Left hindlimb (tissue), 1 donor: ENCODE data around the gene USP32.
"Not testable (repeated sequence)": the region's sequence is repeated elsewhere in the genome, so short reads cannot be mapped to it uniquely, and the experiment has no call there.

Source experiments
- DNase-seq: peaks from one replicate; pipeline ENCODE4 v3.0.0-alpha.2; 2018

Gene USP32

GRCh38 chr17:60224064-60224463, 167.9 kb downstream of the USP32 start:
- no peak for DNase-seq

GRCh38 chr17:60223456-60223855, 168.5 kb downstream of the USP32 start:
- DNase-seq, result no peak

DNA sequence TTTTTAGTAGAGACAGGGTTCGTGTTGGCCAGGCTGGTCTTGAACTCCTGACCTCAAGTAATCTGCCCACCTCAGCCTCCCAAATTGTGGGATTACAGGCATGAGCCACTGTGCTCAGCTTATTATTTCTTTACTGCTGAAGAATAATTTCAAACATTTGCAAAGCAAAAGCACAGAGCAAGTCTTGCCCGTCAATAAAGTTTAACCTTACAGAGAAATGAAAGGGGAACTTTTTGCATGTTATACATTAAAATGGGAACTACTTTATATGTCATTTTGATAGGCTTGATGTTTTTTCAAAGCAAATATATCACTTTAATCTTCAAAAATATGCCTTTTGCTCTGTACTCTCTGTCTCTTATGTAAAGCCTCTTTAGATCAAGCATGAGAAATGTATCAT, 173.2 kb downstream of the USP32 start:
- not testable (repeated sequence) for DNase-seq

GRCh38 chr17:60215895-60216294, 176.0 kb downstream of the USP32 start:
- not testable (repeated sequence) for DNase-seq

DNA sequence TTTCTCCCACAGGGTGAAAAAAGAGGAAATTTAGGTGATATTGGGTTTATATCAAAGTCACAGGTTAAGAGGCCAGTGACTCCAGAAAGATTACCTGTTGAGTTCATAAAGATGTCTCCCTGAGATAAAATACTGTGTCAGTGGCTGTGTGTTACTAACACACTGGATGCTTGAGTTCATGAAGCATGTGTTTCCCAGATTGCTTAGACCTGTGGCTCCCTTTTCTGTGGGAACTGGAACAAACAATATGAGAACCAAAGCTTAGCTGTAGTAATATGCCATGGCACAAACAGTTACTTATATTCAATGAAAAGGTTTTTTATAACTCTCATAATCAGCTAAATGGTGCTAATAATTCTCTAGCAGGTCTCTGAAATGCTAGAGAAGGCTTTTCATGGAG, 180.7 kb downstream of the USP32 start:
- DNase-seq, result not testable (repeated sequence)

DNA sequence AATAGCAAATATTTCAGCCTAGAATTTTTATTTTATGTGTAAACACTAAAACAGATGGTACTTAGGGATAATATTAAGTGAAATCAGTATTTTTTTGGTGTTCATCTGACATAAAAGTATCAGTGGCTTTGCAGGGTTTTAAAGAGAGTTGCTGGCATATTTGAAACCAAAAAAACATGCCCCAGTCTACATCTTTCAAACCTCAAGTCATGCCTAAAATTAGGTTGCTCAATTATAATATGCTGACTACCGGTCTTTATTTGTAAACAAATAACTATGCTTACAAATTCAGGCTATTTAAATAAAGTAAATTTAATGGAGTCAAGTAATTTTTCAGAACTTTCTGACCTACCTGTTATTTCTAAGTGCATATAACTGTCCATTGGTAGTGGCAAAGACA, 183.6 kb downstream of the USP32 start:
- not testable (repeated sequence) for DNase-seq

DNA sequence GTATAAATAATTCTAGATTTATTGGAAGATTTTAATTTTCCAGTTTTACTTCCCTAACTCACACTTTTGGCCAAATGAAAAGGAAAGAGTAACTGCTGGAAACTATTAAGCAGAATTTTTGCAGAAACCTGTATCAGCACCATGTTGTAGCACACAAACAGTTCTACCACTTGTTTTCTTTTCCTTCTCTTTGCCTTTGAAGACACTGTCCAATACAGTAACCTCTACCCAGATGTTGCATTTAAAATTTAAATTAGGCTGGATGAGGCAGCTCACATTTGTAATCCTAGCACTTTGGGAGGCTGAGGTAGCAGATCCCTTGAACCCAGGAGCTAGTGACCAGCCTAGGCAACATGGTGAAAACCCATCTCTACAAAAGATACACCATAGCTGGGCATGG, 186.2 kb downstream of the USP32 start:
- not testable (repeated sequence) for DNase-seq

DNA sequence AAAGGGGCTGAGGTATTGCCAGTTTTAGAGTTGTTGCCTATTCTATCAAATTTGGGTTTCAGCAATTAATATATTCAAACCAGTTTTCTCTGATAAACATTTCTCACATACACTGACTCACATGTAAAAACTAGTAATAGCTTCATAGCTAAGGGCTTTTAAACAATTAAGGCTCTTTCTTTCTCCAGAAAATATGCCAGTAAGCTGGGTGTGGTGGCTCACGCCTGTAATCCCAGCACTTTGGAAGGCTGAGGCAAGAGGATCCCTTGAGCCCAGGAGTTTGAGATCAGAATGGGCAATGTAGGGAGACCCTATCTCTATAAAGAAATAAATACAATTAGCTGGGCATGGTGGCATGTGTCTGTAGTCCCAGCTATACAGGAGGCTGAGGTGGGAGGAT, 193.3 kb downstream of the USP32 start:
- not testable (repeated sequence) for DNase-seq

GRCh38 chr17:60194141-60194540, 197.8 kb downstream of the USP32 start:
- DNase-seq, result not testable (repeated sequence)

- DNase-seq, result no peak
Measured at GRCh38 chr17:60193482-60193881, 198.5 kb downstream of the USP32 start.

DNA sequence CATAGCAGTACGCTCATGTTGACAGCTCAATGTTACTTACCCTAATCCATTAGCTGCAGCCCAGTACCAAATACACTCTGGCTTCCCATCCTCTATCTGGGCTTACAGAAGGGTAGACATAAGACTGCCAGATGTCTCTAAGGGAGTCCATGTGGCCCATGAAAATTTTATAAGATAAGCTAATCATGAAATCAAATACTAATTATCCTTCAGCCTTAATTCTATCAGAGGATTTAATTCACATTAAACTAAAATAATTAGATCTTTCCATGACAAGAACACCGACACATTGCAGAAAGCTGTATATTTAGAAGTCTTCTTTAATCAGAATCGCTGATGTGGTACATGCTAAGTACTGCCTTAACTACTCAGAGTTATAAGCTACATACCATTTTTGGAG, 198.9 kb downstream of the USP32 start:
- not testable (repeated sequence) for DNase-seq

DNA sequence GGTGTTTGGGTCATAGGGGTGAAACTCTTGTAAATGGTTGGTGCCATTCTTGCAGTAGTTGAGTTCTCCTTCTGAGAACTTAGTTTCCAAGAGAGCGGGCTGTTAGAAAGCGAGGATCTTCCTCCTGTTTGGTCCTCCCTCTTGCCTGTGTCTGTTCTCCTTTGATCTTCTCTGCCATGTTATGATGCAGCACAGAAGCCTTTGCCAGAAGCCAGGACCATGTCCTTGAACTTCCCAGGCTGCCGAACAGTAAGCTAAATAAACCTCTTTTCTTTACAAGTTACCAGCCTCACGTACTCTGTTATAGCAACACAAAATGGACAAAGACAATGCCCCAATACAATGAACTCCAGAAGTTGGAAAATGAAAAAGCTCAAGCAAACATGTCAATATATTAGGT, 201.9 kb downstream of the USP32 start:
- not testable (repeated sequence) for DNase-seq

GRCh38 chr17:60188759-60189158, 203.2 kb downstream of the USP32 start:
- no peak for DNase-seq

- not testable (repeated sequence) for DNase-seq
Measured at GRCh38 chr17:60186846-60187745, 204.8 kb downstream of the USP32 start.

DNA sequence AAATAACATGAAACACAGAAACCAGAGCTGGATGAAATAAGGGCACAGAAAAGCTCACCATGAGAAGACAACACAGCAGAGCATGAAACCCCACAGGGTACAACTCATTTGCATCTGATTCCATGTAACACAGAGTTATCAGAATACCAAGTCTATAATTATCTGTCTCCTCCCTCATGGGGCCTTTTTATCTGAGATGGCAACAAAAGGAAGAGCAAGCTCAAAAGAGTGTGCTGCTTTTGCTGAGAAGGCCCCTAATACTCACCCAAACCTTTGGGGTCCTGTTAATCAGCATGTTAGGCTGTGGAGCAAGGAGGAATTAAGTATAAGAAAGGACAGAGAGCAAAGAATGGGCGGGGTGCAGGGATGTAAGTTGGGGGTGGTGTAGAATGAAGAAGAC, 205.6 kb downstream of the USP32 start:
- DNase-seq, result not testable (repeated sequence)

DNA sequence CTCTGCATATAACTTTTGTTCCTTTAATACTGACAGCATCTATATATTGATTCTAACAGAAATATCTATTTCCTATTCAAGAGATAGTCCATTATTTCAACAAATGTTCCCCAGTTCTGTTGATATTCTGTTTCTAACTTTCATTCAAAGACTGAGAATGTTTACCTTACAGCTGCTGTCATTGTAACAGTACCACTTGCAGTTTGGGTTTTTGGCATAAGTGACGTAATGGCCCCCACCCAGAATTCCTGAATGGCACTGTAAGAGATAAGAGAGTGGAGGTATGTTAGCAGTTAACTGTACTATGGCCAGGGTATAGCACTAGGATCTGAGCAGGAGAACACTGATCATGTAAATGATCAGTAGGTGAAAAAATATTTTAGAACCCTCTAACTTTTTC, 211.6 kb downstream of the USP32 start:
- not testable (repeated sequence) for DNase-seq

- DNase-seq, result not testable (repeated sequence)
Measured at GRCh38 chr17:60178180-60178579, 213.8 kb downstream of the USP32 start.

- DNase-seq, result not testable (repeated sequence)
Measured at GRCh38 chr17:60176763-60177162, 215.2 kb downstream of the USP32 start.

GRCh38 chr17:60174767-60175166, 217.2 kb downstream of the USP32 start:
- DNase-seq, result not testable (repeated sequence)

GRCh38 chr17:60174035-60174434, 217.9 kb downstream of the USP32 start:
- no peak for DNase-seq

GRCh38 chr17:60173304-60173819, 218.6 kb downstream of the USP32 start:
- DNase-seq, result no peak

- no peak for DNase-seq
Measured at GRCh38 chr17:60171753-60172079, 220.2 kb downstream of the USP32 start.

- DNase-seq, result no peak
Measured at GRCh38 chr17:60170835-60171752, 220.8 kb downstream of the USP32 start.
